HepG2 (cell line): ENCODE results near the gene ANKAR. TPM values are rescaled to one million over a fixed set of nuclear protein-coding genes. Genes with fewer than 3 reads are reported as not detected.

Source experiments
- FLYWCH1 ChIP-seq: sonication (generic); formaldehyde crosslinking; IDR thresholded peaks from 2 replicates; pipeline ENCODE4 v1.8.1; 2023; ENCODE audit warnings: mild to moderate bottlenecking, missing genetic modification reagents
- KAT7 ChIP-seq: IDR thresholded peaks from 2 replicates; pipeline ENCODE4 v1.6.1; 2018; ENCODE audit warnings: borderline replicate concordance, missing compliant biosample characterization
- MIER2 ChIP-seq: IDR thresholded peaks from 2 replicates; pipeline ENCODE4 v1.6.1; 2016; ENCODE audit warnings: missing biosample characterization, missing genetic modification reagents
- MTF1 ChIP-seq: sonication (generic); formaldehyde crosslinking; IDR thresholded peaks from 2 replicates; pipeline ENCODE4 v1.5.0; 2020; ENCODE audit warnings: missing genetic modification reagents
- NFE2L2 ChIP-seq: fragments of 150-350 bp; IDR thresholded peaks from 2 replicates; pipeline ENCODE4 v1.6.1; 2014; ENCODE audit warnings: low read length
- RFXANK ChIP-seq: IDR thresholded peaks from 2 replicates; pipeline ENCODE4 v1.6.1; 2016
- SNAI1 ChIP-seq: sonication (generic); formaldehyde crosslinking; IDR thresholded peaks from 2 replicates; pipeline ENCODE4 v1.5.0; 2020; ENCODE audit warnings: mild to moderate bottlenecking, missing genetic modification reagents, borderline replicate concordance
- TARDBP ChIP-seq: sonication (generic); formaldehyde crosslinking; IDR thresholded peaks from 2 replicates; pipeline ENCODE4 v1.8.0; 2022; ENCODE audit warnings: mild to moderate bottlenecking, missing genetic modification reagents
- ZNF143 ChIP-seq: sonication (generic); formaldehyde crosslinking; IDR thresholded peaks from 2 replicates; pipeline ENCODE4 v1.4.0; 2020; ENCODE audit warnings: missing genetic modification reagents
- ZNF225 ChIP-seq: sonication (generic); formaldehyde crosslinking; IDR thresholded peaks from 2 replicates; pipeline ENCODE4 v1.4.0; 2020; ENCODE audit warnings: mild to moderate bottlenecking, missing genetic modification reagents
- ZNF234 ChIP-seq: sonication (generic); formaldehyde crosslinking; conservative IDR thresholded peaks from 2 replicates; pipeline ENCODE4 v1.5.1; 2020; ENCODE audit warnings: mild to moderate bottlenecking, missing genetic modification reagents
- ZNF24 ChIP-seq: fragments of 450-650 bp; IDR thresholded peaks from 2 replicates; pipeline ENCODE4 v1.6.1; 2017; ENCODE audit warnings: antibody characterized with exemption, mild to moderate bottlenecking
- ZNF350 ChIP-seq: sonication (generic); formaldehyde crosslinking; IDR thresholded peaks from 2 replicates; pipeline ENCODE4 v1.4.0; 2020; ENCODE audit warnings: mild to moderate bottlenecking, low read depth, missing genetic modification reagents, borderline replicate concordance
- polyA plus RNA-seq, 8 experiments: library from polyadenylated mRNA; depleted of rRNA in 3 of 8; stranded (reverse) in 7 of 8; unstranded in 1 of 8; fragments of >200 nt; fragmentation: Illumina TruSeq in 4 of 8; extraction: Trizol in 4 of 8; gene quantifications; 2 replicates each; pipeline versions ENCODE4 v1.2.1 to v1.2.3, GENCODE V29; 2011 to 2016; ENCODE audit warnings: low read depth in 4 of 8, missing spikeins in 1 of 8, mixed read lengths in 1 of 8; ENCODE audit not compliant: insufficient read depth in 1 of 8
- total RNA-seq, 5 experiments: library from RNA; depleted of rRNA; stranded (reverse); fragments of >200 nt; fragmentation: Illumina TruSeq; extraction: Trizol; gene quantifications; 2 replicates each; pipeline ENCODE4 v1.2.3, GENCODE V29; 2016; ENCODE audit warnings: low read depth in 1 of 5
- TF ChIP-seq, protein P1 (sequence below): sonication (generic); formaldehyde crosslinking; IDR thresholded peaks from 2 replicates; pipeline ENCODE4 v1.5.0; 2020; ENCODE audit warnings: mild to moderate bottlenecking, missing genetic modification reagents, moderate library complexity
- TF ChIP-seq, protein P2 (sequence below): sonication (generic); formaldehyde crosslinking; IDR thresholded peaks from 2 replicates; pipeline ENCODE4 v1.4.0; 2020; ENCODE audit warnings: mild to moderate bottlenecking, missing genetic modification reagents
- TF ChIP-seq, protein P3 (sequence below): fragments of 450-650 bp; IDR thresholded peaks from 2 replicates; pipeline ENCODE4 v1.6.1; 2016
- TF ChIP-seq, protein P4 (sequence below): sonication (generic); formaldehyde crosslinking; IDR thresholded peaks from 2 replicates; pipeline ENCODE4 v1.8.1; 2023; ENCODE audit warnings: missing genetic modification reagents, mild to moderate bottlenecking, borderline replicate concordance
- TF ChIP-seq, protein P5 (sequence below): IDR thresholded peaks from 2 replicates; pipeline ENCODE4 v1.6.1; 2012; ENCODE audit warnings: low read depth, low read length, improper control_type of control experiment

ANKAR gene
- total and polyA plus RNA-seq, 2 of the 13 experiments (the other 11 are each of a cell fraction or from before 2014, with no cell fraction given), result 3.6 to 5.0 TPM

DNA sequence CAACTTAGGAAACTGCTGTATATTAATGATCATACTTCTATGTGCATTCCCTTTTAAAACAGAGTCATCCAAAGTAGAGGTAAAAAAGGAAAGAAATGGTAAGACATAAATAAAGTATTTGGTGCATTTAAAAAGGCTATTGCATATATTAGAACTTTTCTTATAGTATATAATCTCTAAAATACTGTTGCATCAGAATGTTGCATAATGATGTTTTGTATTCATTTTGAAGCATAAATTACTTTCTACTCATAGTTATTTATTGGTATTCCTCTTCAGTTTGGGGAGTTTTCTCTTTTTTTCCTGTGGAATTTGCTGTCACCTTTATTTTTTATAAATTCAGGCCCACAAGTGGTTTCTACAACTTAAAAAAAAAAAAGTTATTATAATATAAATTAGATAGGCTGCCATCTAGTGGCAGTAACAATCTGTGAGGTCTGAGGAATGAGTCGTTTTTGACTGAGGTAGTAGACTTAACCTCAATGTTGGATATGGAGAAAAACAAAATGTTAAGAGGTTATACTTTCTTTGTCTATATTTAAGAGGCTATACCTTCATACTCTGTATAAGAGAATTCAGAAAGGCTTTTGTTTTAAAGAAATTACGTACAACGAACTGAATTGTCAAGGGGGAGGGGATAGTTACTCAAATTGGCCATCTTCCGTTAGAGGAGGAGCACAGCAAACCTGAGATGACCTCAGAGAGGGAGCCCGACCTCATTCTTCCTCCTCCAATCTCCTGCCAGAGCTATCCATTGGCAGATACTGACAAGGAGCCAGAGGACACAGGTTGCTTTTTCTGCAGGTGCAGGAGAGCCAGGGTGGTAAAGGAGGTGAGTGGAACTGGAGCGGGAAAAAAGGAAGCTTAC is 23.8 kb downstream of the ANKAR start (continued):
- TF ChIP-seq, protein P1, sequence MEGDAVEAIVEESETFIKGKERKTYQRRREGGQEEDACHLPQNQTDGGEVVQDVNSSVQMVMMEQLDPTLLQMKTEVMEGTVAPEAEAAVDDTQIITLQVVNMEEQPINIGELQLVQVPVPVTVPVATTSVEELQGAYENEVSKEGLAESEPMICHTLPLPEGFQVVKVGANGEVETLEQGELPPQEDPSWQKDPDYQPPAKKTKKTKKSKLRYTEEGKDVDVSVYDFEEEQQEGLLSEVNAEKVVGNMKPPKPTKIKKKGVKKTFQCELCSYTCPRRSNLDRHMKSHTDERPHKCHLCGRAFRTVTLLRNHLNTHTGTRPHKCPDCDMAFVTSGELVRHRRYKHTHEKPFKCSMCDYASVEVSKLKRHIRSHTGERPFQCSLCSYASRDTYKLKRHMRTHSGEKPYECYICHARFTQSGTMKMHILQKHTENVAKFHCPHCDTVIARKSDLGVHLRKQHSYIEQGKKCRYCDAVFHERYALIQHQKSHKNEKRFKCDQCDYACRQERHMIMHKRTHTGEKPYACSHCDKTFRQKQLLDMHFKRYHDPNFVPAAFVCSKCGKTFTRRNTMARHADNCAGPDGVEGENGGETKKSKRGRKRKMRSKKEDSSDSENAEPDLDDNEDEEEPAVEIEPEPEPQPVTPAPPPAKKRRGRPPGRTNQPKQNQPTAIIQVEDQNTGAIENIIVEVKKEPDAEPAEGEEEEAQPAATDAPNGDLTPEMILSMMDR (CRISPR knock-in tag), result peak; percentile 41; the same call in 1 of the 2 replicates
- no peak for TF ChIP-seq MTF1
- no peak for TF ChIP-seq FLYWCH1 (CRISPR knock-in tag)
- TF ChIP-seq ZNF24, result no peak
- no peak for TF ChIP-seq SNAI1 (CRISPR knock-in tag)
- TF ChIP-seq MIER2 (CRISPR knock-in tag), result no peak
- TF ChIP-seq, protein P2, sequence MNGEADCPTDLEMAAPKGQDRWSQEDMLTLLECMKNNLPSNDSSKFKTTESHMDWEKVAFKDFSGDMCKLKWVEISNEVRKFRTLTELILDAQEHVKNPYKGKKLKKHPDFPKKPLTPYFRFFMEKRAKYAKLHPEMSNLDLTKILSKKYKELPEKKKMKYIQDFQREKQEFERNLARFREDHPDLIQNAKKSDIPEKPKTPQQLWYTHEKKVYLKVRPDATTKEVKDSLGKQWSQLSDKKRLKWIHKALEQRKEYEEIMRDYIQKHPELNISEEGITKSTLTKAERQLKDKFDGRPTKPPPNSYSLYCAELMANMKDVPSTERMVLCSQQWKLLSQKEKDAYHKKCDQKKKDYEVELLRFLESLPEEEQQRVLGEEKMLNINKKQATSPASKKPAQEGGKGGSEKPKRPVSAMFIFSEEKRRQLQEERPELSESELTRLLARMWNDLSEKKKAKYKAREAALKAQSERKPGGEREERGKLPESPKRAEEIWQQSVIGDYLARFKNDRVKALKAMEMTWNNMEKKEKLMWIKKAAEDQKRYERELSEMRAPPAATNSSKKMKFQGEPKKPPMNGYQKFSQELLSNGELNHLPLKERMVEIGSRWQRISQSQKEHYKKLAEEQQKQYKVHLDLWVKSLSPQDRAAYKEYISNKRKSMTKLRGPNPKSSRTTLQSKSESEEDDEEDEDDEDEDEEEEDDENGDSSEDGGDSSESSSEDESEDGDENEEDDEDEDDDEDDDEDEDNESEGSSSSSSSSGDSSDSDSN (CRISPR knock-in tag), result no peak
- TF ChIP-seq NFE2L2, result no peak
- no peak for TF ChIP-seq ZNF234 (CRISPR knock-in tag)
- TF ChIP-seq ZNF225 (CRISPR knock-in tag), result no peak
- TF ChIP-seq, protein P3, sequence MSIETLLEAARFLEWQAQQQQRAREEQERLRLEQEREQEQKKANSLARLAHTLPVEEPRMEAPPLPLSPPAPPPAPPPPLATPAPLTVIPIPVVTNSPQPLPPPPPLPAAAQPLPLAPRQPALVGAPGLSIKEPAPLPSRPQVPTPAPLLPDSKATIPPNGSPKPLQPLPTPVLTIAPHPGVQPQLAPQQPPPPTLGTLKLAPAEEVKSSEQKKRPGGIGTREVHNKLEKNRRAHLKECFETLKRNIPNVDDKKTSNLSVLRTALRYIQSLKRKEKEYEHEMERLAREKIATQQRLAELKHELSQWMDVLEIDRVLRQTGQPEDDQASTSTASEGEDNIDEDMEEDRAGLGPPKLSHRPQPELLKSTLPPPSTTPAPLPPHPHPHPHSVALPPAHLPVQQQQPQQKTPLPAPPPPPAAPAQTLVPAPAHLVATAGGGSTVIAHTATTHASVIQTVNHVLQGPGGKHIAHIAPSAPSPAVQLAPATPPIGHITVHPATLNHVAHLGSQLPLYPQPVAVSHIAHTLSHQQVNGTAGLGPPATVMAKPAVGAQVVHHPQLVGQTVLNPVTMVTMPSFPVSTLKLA, result no peak
- TF ChIP-seq, protein P4, sequence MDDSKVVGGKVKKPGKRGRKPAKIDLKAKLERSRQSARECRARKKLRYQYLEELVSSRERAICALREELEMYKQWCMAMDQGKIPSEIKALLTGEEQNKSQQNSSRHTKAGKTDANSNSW, result no peak
- TF ChIP-seq RFXANK (CRISPR knock-in tag), result no peak
- TF ChIP-seq, protein P5, sequence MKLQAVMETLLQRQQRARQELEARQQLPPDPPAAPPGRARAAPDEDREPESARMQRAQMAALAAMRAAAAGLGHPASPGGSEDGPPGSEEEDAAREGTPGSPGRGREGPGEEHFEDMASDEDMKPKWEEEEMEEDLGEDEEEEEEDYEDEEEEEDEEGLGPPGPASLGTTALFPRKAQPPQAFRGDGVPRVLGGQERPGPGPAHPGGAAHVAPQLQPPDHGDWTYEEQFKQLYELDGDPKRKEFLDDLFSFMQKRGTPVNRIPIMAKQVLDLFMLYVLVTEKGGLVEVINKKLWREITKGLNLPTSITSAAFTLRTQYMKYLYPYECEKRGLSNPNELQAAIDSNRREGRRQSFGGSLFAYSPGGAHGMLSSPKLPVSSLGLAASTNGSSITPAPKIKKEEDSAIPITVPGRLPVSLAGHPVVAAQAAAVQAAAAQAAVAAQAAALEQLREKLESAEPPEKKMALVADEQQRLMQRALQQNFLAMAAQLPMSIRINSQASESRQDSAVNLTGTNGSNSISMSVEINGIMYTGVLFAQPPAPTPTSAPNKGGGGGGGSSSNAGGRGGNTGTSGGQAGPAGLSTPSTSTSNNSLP, result peak; percentile 75
- no peak for TF ChIP-seq TARDBP (CRISPR knock-in tag)
- TF ChIP-seq KAT7, result no peak
- no peak for TF ChIP-seq ZNF350 (CRISPR knock-in tag)
- TF ChIP-seq ZNF143 (CRISPR knock-in tag), result no peak
